ENCODE results near the gene MYH15. TPM values are rescaled to one million over a fixed set of nuclear protein-coding genes. Genes with fewer than 3 reads are reported as not detected.

MYH15 gene
- total RNA-seq, 1 donor from 2014 or later = not detected

DNA sequence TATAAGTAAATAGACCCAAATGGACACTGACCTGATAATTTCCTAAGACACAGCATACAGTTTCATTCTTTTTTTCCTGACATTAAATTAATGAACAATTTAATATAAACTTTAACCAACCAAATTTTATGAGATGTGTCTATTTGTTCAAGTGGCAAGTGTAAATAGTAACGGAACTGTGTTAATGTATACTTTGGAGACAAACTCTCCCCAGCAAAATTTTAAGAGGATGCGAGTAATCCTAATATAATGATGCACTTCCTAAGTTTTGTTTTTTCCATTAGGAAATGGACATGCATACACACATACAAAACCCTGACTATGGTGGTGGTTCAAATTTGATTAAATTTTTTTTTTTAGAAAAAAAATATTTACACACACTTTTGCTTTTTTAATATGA lies 38.5 kb upstream of the MYH15 start:
- Histone ChIP-seq H3K27me3 (ENCODE audit: control insufficient read depth, insufficient read depth, low read length) (no peaks in the 10 kb centered on the region), H3K4me3 (ENCODE audit: low read depth, low read length) (no peak overlapping the region), H3K36me3 (ENCODE audit: control insufficient read depth, insufficient read depth, low read length) (no peaks in the 10 kb centered on the region)
- no peak for DNase-seq (ENCODE audit: low read depth)
- TF ChIP-seq, protein P1, sequence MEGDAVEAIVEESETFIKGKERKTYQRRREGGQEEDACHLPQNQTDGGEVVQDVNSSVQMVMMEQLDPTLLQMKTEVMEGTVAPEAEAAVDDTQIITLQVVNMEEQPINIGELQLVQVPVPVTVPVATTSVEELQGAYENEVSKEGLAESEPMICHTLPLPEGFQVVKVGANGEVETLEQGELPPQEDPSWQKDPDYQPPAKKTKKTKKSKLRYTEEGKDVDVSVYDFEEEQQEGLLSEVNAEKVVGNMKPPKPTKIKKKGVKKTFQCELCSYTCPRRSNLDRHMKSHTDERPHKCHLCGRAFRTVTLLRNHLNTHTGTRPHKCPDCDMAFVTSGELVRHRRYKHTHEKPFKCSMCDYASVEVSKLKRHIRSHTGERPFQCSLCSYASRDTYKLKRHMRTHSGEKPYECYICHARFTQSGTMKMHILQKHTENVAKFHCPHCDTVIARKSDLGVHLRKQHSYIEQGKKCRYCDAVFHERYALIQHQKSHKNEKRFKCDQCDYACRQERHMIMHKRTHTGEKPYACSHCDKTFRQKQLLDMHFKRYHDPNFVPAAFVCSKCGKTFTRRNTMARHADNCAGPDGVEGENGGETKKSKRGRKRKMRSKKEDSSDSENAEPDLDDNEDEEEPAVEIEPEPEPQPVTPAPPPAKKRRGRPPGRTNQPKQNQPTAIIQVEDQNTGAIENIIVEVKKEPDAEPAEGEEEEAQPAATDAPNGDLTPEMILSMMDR (IDR thresholded peaks at IDR 0.05; ENCODE audit: insufficient read depth, low read length, poor library complexity, severe bottlenecking) = no peak

DNA sequence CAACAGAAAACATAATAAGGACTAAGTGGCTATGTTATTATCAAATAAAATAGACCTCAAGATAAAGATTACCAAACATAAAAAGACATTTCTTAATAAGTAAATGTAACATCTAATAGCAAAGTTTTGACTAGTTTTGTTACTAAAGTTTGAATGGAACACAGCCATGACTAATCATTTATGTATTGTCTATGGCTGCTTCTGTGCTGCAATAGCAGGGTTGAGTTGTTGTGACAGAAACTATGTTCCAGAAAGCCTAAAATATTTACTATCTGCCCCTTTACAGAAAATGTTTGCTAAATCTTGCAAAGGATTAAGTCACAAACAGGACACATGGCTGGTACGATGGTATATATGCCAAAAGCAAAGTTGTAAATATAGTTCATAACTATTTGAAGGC lies 37.9 kb upstream of the MYH15 start:
- H3K27me3 ChIP-seq (ENCODE audit: control insufficient read depth, insufficient read depth, low read length) = no peaks in the 10 kb centered on the region
- no peak overlapping the region for H3K4me3 ChIP-seq (ENCODE audit: low read depth, low read length)
- no peaks in the 10 kb centered on the region for H3K36me3 ChIP-seq (ENCODE audit: control insufficient read depth, insufficient read depth, low read length)
- TF ChIP-seq, protein P1 (IDR thresholded peaks at IDR 0.05; ENCODE audit: insufficient read depth, low read length, poor library complexity, severe bottlenecking) = no peak
- no peak for DNase-seq (ENCODE audit: low read depth)

DNA sequence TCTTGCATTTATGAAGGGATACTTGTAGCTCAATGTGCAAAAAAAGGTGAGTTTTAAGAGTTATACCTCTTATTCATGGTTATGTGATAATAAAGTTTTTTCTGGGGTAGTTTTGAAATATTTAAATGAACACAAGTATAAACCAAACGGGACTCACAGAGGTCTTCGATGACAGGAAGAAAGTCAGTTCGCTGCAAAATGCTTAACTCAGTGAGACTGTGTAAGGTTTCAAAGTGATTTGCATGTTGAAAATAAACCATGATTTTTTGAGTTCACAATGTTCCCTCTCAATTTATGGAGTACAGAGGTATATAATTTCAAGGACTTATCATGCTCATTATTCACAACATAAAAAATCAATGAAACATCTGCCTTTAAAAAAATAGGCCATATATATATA lies 36.3 kb upstream of the MYH15 start:
- Histone ChIP-seq H3K36me3 (ENCODE audit: control insufficient read depth, insufficient read depth, low read length) (no peaks in the 10 kb centered on the region), H3K27me3 (ENCODE audit: control insufficient read depth, insufficient read depth, low read length) (no peaks in the 10 kb centered on the region), H3K4me3 (ENCODE audit: low read depth, low read length) (no peak overlapping the region)
- TF ChIP-seq, protein P1 (IDR thresholded peaks at IDR 0.05; ENCODE audit: insufficient read depth, low read length, poor library complexity, severe bottlenecking) = no peak
- no peak for DNase-seq (ENCODE audit: low read depth)

DNA sequence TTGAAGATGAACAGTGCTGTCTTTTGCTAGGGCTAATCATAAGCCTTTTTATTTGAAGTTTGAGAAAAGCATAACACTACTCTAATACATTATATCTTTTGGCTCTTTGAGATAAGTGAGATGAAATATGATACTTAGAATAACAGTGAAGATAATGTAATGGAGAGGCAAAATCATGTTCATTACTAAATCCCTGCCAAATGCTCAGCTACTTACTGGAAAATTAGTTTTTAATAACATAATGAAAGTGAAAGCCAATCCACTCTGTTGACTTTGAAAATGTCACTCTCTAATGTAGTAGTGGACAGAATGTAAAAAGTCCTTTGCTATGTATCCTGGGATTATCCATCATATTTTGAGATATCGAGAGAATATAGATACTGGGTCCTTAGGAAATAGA lies 35.9 kb upstream of the MYH15 start:
- Histone ChIP-seq H3K4me3 (ENCODE audit: low read depth, low read length) (no peak overlapping the region), H3K27me3 (ENCODE audit: control insufficient read depth, insufficient read depth, low read length) (no peaks in the 10 kb centered on the region), H3K36me3 (ENCODE audit: control insufficient read depth, insufficient read depth, low read length) (no peaks in the 10 kb centered on the region)
- no peak for DNase-seq (ENCODE audit: low read depth)
- TF ChIP-seq, protein P1 (IDR thresholded peaks at IDR 0.05; ENCODE audit: insufficient read depth, low read length, poor library complexity, severe bottlenecking) = no peak

DNA sequence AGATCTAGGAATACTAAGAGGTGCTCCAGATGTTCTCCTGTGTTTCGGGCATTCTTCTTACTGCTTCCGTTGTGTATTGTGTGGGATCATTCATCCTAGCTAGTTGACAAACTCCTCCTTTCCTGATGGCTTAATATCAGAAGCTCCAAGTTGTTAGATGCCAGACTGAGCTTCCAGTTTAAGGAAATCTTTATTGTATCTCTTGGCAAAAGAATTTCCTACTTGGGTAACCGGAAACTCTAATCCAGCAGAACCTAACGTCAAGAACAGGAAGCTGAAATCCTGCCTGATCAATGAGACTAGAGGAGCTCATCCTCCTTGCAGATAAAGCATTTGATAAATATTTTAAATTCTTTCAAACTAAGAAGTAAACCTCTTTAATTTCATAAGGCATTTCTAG lies 27.7 kb upstream of the MYH15 start:
- Histone ChIP-seq H3K27me3 (ENCODE audit: control insufficient read depth, insufficient read depth, low read length) (no peaks in the 10 kb centered on the region), H3K36me3 (ENCODE audit: control insufficient read depth, insufficient read depth, low read length) (no peaks in the 10 kb centered on the region), H3K4me3 (ENCODE audit: low read depth, low read length) (no peak overlapping the region)
- TF ChIP-seq, protein P1 (IDR thresholded peaks at IDR 0.05; ENCODE audit: insufficient read depth, low read length, poor library complexity, severe bottlenecking) = no peak
- DNase-seq (ENCODE audit: low read depth) = no peak

DNA sequence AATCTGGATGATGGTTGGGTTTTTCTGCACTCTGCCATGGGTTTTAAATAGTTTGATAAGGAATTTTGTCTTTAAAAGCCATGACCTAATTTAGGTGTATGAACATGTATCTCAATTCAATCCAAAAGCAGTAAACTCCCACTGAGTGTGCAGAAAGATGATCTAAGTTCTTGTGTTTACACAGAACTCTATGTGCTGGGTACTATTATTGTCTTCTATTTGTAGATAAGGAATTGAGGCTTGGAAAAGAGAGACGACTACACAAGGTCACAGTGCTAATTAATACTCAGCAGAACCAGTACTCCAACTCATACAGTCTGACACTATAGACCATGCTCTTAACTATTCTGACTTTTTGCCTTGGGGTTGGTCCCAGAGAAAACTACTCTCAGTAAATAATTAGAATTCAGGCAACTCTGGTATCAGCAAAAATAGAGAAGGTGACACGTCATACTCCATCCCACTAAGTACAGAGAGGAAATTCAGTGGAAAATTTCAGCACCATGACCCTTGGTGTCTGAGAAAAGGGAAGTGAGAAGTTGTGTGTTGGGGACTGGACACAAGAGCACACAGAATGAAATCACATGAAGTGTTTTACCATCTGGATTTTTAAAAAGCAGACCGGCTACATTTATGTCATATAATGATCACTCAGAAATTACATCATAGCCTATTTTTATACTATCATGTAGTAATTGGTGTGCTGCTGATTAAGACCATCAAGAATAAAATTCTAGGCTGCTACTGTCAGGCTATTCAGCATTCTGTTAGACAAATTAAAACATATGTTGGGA lies 18.3 kb upstream of the MYH15 start:
- Histone ChIP-seq H3K4me3 (ENCODE audit: low read depth, low read length) (no peak overlapping the region), H3K27me3 (ENCODE audit: control insufficient read depth, insufficient read depth, low read length) (no peaks in the 10 kb centered on the region), H3K36me3 (ENCODE audit: control insufficient read depth, insufficient read depth, low read length) (no peaks in the 10 kb centered on the region)
- TF ChIP-seq, protein P1 (IDR thresholded peaks at IDR 0.05; ENCODE audit: insufficient read depth, low read length, poor library complexity, severe bottlenecking) = no peak
- DNase-seq (ENCODE audit: low read depth) = no peak
